GM21619 (cell line): ENCODE results near the gene RRBP1.

Experiments used
- ATAC-seq: cut with Tn5 transposase; IDR thresholded peaks from one replicate; pipeline ENCODE4 v1.9.1; 2021; ENCODE audit not compliant: unreplicated experiment

The RRBP1 gene

DNA sequence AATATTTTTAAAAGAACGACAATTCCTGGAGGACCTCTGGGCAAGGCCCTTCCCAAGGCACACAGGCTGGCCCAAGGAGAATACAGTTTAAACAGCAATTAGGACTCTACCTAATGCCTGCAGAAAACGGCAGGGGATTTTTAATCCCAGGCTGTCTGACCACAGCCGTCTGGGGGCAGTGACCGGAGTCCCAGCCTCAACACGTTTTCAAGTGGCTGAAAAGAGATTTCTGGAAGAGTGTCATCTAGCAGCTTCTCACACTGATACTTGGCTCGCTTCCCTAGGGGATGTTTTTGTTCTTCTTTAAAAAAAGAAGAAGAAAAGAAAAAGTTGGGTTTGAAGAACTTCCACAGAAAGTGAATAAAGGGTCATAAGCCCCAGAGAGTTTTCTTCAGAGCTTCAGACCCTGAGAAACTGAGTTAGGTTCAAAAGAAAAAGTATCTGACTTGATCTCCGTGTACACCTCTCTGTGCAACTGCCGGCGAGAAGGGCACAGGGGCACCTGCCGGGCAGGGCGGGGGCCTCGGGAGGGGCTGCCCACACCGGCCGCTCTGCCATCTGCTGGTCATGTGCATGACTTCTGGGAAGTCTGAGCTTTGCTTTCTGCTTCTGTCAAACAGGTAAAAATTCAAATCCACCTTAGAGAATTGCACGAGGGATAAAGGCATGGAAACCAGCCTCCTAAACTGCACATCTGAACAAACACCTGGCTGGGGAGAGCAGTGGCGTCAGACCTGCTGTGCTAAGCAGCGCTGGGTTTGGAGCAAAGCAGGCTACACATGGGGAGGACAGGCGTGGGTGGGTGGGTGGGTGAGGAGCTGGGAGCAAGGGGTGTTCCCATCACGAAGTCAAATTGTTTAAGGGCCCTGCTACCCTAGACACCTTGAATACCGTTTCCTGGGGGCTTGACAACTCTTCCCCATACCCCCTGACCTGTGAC, 33.0 kb downstream of the RRBP1 start:
- ATAC-seq = no peak

DNA sequence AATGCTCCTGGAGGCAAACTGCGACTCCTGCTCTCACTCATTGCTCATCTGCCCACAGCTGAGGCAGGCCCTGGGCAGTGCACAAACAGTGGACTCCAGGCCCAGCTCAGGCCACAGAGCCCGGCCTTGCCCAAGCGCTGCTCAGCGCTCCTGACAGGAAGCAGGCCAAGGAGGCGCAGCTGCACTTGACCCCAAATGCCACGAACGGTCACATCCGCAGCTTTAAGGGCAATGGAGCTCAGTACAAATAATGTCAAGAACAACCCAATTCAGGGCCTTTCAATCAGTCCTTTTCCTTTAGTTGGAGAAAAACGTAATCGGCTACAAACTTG, 33.8 kb downstream of the RRBP1 start:
- ATAC-seq = no peak

DNA sequence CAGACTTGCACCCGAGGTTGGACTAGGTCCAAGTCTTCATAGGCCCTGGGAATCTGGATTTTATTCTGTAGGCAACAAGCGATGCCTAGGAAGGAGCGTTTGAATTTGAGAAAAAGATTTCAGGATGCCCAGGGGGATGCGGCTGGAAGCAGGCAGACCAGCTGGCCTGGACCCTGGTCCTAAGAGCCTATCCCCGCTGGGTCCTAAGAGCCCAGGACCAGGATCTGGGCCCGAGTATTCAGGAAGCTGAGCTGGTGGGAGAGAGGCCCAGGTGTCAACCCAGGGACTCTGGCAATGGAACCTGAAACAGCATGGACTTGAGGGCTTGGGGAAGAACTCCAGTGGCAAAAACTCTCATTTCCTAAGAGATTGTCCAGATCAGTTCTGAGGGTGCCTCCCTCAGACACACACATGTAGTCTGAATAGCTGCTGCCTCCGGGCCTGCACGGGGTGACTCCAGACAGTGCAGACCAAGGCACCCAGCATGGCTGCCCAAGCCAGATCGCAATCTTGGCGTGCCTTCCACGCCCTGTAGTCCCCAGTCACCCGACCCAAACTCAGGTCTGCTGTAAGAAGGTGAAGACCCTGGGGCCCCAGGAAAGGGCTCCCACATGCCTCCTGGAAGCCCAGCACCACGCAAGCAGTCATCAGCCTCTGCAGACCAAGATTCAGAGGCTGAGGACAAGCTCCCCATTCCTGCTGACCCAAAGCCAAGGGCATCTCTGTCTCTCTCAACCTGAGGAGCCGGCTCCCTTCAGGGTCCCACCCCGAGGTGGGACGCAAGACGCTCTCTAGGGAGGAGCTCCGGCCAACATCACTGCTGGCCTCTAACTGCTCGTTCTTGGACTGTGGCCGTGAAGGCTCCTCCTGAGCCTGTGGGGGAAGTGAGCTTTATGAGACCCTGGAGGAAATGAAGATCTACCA, 34.4 kb downstream of the RRBP1 start:
- no peak for ATAC-seq

DNA sequence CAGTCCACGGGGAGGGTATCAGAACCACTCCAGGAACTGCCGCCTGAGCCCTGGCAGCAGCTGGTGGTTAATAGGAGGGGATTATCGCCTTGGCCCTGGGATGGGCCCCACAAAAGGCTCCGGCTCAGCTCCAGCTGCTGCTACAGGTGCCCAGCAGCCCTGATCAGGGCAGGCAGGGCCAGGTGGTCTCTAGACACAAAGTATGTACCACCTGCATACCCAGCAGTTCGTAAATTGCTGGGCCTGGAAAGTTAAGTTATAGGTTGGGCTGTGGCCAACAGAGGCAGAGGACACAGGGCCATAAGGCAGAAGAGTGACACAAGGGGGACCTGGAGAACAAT, 35.1 kb downstream of the RRBP1 start:
- no peak for ATAC-seq

DNA sequence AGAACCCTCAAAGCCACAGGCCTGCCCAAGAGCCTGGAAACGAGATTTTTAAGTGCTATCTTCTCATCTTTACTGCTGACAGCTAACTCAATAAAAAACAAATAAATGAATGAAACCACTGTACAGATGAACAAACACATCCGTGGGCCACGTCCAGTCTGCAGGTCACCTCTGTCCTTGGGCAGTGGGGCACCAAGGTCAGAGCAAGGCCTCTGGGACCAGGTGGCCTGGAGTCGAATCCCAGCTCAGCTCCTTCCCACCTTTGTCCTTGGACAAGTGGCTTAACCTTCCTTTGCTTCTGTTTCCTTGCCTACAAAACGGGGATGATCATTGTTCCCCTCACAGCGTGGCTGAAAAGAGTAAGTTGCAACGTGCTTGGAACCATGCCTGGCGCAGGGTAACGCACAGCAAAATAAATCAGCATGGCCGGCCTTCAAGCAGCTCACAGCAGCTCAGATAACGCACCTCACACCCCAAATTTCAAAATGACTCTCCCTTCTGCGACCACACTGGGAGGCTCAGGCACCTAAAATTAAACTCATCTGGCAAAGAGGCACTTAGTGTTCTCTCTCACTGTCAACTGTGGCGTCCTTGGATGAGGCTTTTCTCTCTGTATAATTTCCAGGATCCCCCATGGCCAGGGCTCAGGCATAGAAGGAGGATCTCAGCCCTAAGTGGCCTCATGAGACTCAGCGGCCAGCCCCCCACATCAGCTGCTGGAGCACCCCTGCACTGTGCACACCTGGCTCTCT, 35.7 kb downstream of the RRBP1 start:
- ATAC-seq = no peak

DNA sequence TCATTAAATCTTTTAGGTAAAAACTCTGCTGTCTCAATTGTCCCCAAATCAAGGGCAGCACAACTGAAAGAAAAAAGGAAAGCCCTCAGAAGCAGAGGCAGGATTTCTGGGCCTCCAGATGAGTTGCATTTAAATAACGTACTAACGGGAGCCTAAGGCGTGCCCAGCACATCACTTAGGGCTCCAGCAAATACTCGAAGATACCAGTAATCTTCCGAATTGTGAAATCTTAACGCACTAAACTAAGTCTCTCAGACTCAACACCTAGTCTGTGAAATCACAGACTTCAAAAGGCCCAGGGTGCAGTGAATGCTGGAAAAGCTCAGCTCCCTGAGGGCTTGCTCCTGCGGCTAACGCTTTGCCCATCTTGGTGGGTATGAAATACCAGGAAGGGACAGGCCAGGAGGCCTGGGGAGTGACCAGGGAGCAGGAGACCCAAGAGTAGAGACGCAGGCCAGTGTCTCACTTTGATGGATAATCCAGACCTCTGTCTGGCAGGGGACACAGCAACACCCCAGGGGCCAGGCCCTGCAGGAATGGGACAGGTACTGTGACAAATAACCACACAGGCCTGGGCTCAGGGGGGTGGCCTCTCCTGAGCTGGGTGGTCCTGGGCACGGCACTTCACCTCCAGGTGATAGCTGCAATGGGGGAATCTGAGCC, 36.4 kb downstream of the RRBP1 start:
- ATAC-seq = no peak

DNA sequence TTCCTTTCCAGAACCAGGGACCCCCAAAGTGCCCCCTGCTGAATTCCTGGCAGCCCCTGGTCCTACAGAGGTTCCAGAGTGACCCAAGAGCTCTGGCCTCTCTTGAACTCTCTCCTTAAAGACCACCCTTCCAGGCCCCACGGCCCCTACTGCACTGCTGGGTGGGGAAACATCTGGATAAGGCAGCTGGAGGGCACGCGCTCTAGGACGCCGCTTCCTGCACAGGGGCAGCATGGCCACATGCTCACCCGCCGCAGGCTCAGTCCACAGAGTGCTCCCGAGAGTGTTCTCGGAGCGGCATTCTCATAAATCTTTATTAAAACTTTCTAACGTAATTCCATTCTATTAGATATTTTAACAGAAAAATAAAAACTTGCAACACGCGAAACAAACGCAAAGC, 37.0 kb downstream of the RRBP1 start:
- no peak for ATAC-seq

DNA sequence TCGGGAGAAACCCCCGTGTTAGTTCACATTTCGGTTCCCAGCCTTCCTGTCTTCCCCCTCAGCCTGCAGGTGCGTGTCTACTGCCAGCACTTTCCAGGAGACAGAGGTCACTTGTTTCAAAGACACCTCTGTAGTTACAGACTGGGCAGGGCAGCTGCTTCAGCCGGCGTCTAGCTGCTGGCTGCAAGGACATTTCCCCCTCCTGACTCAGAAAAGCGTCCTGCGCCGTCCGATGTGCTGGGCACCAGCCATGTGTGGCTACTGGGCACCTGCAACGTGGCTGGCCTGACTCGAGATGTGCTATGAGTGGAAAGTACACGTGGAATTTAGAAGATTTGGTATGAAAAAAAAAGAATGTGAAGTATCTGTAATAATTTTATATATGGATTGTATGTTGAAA, 37.6 kb downstream of the RRBP1 start:
- no peak for ATAC-seq

DNA sequence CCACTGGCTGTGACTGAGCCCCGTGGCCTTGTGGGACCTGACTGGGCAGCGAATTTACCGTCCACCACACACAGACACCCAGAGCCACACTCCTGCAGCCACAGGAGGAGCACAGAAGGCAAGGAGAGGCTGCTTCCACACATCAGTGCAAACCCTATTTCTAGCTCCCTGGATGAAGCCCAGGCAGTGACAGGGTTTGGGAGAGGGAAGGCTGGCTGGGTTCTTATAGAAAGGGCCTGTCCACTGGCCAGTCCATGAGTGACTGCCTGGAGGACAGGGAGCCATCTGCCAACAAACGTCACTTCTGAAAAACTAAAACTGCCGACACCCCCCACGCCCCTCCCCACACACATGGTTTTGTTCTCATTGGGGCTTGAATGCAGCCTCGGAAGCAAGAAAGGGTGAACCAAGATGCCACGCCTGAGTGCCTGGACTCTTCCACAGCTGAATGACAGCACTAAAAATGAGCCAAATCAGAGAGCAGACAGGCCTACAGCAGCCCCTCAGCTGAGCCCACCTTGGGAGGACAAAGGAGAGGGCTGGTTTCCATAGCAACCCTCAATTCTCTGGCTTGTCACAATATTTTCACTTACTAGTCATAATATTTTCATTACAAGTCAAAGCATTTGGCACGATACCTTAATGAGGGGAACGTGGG, 38.4 kb downstream of the RRBP1 start:
- no peak for ATAC-seq

DNA sequence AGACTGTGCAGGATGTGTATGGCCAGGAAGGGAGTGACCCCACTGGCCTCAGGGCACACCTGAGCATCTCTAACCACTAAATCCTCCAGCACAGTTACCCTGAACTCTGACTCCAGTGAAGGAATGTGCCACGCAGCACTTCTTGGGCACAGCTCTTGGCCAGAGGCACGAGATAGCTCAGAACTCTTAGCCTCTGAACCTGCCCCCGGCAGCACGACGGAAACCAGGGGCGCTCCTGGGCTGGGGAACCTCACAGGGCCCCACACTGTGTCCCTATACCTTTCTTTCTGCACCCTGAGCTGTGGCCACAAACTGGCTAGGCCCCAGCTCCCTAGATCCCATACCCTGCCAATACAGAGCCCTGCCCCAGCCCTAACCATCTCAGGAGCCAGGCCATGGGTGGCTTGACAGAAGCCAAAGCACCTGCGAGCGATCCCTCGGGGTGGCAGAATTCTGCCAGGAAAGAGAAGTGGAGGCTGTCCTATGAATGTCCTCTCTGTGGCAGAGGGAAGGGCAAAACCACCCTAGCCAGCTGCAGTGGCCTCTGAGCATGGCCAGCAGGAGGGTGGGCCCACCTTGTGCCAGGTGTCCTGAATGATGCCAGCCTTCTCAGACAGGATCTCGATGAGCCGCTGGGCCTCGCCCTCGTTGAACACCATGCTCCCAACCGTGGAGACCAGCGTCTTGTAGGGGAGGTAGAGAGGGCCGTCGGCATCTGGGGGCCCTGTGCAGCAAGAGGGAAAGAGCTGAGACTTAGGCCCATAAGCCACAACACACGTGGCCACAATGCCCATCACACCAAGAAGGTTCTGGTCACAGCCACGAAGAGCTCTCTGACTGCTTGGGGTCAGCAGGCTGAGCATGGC, 39.4 kb downstream of the RRBP1 start:
- ATAC-seq = no peak

DNA sequence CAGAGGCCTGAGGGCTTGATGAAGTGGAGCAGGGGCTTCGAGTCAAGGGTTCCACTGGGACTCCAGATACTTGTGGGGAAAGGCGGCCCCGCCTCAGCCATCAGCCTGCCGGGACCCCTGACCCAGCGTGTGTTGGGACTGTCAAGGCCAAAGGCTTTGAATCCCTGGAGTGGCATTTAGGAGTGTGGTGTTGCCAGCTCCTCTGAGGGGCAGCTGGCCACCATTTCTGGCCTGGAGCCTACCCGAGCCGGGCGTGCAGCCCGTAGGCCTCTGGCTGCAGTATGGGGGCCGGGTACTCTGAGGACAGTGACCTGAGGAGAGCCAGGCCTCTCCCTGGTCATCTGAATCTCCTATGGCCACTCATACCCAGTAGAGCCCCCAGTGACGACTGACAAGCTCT, 40.0 kb downstream of the RRBP1 start:
- no peak for ATAC-seq

DNA sequence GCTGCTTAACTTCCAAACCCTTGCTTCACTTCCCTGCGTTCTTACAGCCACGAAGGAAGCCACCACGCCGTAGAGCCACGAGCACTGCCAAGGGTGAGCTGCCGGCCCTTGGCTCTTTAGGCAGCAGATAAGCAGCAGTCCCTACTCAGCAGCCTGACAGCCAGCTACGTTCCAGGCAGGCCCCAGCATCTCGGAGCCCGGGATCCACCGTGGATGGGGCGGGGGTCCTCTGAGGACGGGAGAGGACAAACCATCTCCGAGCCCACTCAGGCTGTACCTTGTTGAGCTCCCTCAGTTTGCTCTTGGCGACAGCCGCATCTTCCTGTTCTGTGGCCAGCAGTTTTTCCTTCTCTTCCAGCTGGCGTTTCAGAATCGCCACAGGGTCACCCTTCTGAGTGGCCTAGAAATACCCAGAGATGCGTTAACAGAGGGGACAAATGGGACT, 40.5 kb downstream of the RRBP1 start:
- no peak for ATAC-seq

DNA sequence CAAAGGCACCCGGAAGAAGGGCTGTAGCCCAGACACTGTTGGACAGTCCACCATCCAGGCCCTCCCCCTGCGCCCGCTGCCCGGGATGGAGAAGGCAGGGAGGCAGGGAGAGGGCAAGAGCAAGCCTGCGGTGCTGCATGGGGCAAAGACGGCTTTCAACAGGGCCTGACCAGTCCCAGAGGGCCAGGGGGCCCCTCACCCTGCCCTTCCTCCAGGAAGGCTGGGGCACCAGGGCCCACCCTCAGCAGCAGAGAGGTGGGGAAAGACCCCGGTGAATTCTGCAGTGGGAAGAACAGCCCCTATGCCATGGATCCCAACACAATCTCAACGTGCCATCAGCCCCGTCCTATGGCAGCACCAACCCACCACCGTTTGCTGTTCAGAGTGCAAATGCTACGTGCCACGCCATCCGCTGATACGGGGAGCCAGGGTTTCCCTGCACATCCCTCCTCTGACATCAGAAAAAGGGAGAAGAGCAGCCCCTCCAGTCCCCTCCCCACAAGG, 41.1 kb downstream of the RRBP1 start:
- no peak for ATAC-seq

DNA sequence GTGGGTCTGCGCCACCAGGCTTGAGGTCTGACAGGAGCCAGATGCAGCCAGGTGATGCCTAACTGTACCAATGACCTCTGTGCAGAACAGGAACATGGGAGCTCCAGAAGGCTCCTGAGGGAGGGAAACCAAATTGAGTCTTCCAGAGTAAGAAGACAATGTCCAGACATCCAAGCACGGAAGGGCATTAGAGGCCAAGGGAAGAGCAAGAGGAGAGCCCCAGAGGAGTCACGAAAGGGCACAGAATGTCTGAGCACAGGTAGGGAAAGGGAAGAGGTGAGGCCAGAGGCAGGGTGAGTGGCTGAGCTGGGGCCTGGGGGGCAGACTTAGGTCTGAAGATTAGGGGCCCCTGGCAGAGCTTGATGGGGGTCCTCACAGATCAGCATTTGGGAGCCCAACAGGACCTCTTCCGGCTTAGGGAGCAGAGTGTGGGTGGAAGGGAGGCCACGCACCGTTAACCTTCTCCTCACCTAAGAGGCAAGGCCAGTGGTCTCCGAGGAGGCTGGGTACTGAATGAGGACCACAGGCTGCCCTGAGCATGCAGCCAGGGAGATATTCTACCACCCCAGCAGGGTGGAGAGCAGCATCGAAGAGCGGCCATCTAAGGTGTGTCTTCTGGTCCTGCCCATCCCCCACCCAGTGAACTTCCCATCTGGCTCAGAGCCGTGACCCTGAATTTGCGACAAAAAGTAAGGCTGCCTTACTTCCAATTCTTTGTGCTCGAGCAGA, 41.7 kb downstream of the RRBP1 start:
- ATAC-seq = no peak

DNA sequence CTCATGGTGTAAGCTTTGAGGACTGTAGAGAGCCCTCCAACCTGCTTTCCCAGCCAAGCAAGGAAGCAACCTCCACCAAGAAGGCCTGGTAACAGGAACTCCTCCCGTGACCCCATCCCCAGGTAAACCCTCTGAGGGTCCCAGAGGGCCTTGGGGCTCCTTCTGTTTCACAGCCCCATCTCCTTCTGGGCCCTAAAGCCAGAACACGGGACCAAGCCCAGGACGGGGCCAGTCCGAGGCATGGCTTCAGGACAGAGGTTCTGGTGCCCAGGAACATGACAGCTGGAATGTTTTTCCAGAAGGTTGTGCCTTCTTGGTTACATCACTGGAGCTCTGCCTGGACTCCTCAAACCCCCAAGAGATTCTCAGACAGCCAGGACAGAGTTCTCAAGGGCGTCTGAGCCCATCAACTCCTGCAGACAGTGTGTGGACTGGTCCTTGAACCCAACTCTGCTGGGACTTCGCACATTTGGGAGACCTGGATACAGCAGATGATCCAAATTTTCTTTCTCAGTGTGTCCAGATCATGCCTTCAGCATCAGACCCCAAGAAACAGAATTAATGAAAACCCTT, 43.1 kb downstream of the RRBP1 start:
- no peak for ATAC-seq

DNA sequence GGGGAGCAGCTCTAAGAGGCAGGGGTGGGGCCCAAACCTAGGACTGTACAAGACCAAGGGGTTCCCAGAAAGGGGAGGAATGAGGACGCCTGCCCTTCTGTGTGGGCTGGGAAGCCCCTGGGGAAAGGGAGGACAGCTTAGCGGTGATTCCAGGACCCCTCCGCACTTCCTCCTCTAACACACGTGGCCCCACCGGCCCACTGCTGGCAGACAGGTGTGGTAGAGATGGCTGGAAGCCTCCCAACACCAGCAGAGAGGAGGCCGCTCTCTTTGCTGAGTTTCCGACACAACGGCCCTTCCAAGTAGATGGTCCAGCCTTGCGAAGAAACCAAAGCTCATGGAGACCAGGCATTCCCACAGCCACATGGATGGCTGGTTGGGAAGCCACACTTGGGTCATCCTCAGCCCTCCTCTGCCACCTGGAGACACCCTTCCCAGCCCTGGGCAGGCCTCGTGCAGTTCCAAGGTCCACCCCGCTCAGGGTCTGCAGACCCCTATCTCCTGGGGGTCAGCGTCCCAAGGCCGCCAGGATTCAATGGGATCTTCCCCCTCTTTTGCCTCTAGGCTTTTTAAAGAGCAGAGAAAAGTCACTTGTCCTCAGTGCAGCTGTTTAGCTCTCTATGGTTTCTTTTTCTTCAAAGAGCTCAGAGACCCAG, 43.9 kb downstream of the RRBP1 start:
- ATAC-seq = no peak

DNA sequence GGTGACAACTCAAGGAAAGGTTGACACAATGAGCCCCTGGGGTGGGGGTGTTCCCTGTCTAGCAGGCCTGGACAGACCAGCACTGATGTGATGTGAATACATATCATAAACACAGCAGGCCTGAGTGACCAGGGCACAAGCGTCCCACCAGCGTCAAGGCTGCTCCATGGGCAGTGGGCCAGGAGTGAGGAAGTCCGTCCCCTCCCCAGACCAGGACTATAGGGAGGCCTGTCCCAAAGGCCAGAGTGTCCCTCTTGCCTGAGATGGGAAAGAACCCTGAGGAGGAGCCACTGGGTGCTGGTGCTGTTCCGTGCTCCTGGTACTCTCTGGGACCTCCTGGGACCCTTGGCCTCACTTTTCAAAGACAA, 44.6 kb downstream of the RRBP1 start:
- no peak for ATAC-seq
